ENCODE results near the gene SMOC2.

DNA sequence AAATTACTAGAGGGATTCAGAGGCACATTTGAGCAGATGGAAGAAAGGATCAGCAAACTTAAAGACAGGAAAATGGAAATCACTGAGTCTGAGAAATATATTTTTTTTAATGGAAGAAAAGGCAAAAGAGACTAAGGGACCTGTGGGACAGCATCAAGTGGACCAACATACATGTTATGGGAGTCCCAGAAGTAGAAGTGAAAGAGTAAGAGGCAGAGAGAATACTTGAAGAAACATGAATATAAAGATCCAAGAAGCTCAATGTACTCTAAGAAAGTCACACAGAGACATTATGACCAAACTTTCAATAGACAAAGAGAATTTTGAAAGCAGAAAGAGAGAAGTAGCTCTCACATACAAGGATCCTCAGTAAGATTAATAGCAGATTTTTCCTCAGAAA lies 39.5 kb downstream of the SMOC2 start:
- TF ChIP-seq, protein P1, sequence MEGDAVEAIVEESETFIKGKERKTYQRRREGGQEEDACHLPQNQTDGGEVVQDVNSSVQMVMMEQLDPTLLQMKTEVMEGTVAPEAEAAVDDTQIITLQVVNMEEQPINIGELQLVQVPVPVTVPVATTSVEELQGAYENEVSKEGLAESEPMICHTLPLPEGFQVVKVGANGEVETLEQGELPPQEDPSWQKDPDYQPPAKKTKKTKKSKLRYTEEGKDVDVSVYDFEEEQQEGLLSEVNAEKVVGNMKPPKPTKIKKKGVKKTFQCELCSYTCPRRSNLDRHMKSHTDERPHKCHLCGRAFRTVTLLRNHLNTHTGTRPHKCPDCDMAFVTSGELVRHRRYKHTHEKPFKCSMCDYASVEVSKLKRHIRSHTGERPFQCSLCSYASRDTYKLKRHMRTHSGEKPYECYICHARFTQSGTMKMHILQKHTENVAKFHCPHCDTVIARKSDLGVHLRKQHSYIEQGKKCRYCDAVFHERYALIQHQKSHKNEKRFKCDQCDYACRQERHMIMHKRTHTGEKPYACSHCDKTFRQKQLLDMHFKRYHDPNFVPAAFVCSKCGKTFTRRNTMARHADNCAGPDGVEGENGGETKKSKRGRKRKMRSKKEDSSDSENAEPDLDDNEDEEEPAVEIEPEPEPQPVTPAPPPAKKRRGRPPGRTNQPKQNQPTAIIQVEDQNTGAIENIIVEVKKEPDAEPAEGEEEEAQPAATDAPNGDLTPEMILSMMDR (tag by site-specific recombination; IDR thresholded peaks at IDR 0.05): no peak
- TF ChIP-seq ZNF266 (tag by site-specific recombination; IDR thresholded peaks at IDR 0.05; ENCODE audit: low read depth): no peak
- TF ChIP-seq, protein P2, sequence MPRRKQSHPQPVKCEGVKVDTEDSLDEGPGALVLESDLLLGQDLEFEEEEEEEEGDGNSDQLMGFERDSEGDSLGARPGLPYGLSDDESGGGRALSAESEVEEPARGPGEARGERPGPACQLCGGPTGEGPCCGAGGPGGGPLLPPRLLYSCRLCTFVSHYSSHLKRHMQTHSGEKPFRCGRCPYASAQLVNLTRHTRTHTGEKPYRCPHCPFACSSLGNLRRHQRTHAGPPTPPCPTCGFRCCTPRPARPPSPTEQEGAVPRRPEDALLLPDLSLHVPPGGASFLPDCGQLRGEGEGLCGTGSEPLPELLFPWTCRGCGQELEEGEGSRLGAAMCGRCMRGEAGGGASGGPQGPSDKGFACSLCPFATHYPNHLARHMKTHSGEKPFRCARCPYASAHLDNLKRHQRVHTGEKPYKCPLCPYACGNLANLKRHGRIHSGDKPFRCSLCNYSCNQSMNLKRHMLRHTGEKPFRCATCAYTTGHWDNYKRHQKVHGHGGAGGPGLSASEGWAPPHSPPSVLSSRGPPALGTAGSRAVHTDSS (tag by site-specific recombination; IDR thresholded peaks at IDR 0.05): no peak

Data from HEK293 (cell line).